ENCODE measurements around the gene POU2AF1. TPM values are rescaled to one million over a fixed set of nuclear protein-coding genes. Genes with fewer than 3 reads are reported as not detected.
A peak's percentile ranks its signal among the peaks of the same experiment; 100 is the strongest.

Gene POU2AF1
- total and polyA plus RNA-seq, 12 donors: 0.03 to 1.7 (median 0.55) TPM; not detected in 6

- Histone ChIP-seq H3K9me3 (replicated peaks in 1 of 3) (no peaks in the 10 kb centered on the region), H3K36me3 (replicated peaks in 1 of 2) (no peaks in the 10 kb centered on the region), H3K27ac (no peak overlapping the region), H3K4me1 (replicated peaks in 1 of 2) (no peaks in the 10 kb centered on the region), H3K27me3 (no peaks in the 10 kb centered on the region), H3K4me3 (no peak overlapping the region)
- no peak for TF ChIP-seq POLR2A (IDR thresholded peaks at IDR 0.05)
- TF ChIP-seq, protein P1, sequence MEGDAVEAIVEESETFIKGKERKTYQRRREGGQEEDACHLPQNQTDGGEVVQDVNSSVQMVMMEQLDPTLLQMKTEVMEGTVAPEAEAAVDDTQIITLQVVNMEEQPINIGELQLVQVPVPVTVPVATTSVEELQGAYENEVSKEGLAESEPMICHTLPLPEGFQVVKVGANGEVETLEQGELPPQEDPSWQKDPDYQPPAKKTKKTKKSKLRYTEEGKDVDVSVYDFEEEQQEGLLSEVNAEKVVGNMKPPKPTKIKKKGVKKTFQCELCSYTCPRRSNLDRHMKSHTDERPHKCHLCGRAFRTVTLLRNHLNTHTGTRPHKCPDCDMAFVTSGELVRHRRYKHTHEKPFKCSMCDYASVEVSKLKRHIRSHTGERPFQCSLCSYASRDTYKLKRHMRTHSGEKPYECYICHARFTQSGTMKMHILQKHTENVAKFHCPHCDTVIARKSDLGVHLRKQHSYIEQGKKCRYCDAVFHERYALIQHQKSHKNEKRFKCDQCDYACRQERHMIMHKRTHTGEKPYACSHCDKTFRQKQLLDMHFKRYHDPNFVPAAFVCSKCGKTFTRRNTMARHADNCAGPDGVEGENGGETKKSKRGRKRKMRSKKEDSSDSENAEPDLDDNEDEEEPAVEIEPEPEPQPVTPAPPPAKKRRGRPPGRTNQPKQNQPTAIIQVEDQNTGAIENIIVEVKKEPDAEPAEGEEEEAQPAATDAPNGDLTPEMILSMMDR (IDR thresholded peaks at IDR 0.05): no peak
- no peak for DNase-seq
- WGBS, 4 donors: 82 to 91% (median 88%) methylated on average over 1 of the region's 1 CpG
- intact Hi-C loops (cut with DNase I): no loop called here
Measured at GRCh38 chr11:111388842-111389241, 9.8 kb upstream of the POU2AF1 start.

GRCh38 chr11:111388420-111388819, 9.3 kb upstream of the POU2AF1 start:
- H3K4me1 ChIP-seq (replicated peaks in 1 of 2): no peaks in the 10 kb centered on the region
- no peaks in the 10 kb centered on the region for H3K36me3 ChIP-seq (replicated peaks in 1 of 2)
- TF ChIP-seq, protein P1 (IDR thresholded peaks at IDR 0.05): no peak
- TF ChIP-seq POLR2A (IDR thresholded peaks at IDR 0.05): no peak
- H3K9me3 ChIP-seq (replicated peaks in 1 of 3): no peaks in the 10 kb centered on the region
- intact Hi-C loops (cut with DNase I): no loop called here
- no peak for DNase-seq
- H3K27ac ChIP-seq: no peak overlapping the region
- H3K4me3 ChIP-seq: no peak overlapping the region
- 87 to 96% (median 91%) methylated on average over 4 of the region's 4 CpGs for WGBS, 4 donors
- H3K27me3 ChIP-seq: no peaks in the 10 kb centered on the region

GRCh38 chr11:111387363-111387762, 8.3 kb upstream of the POU2AF1 start:
- Histone ChIP-seq H3K4me1 (replicated peaks in 1 of 2) (no peaks in the 10 kb centered on the region), H3K4me3 (no peak overlapping the region), H3K9me3 (replicated peaks in 1 of 3) (no peaks in the 10 kb centered on the region), H3K36me3 (replicated peaks in 1 of 2) (no peaks in the 10 kb centered on the region), H3K27ac (no peak overlapping the region), H3K27me3 (no peaks in the 10 kb centered on the region)
- DNase-seq: peak; percentile 51 to 88 (median 72)
- TF ChIP-seq, protein P1 (IDR thresholded peaks at IDR 0.05): no peak
- TF ChIP-seq POLR2A (IDR thresholded peaks at IDR 0.05): no peak
- WGBS, 4 donors: 41 to 77% (median 69%) methylated on average over 2 of the region's 2 CpGs
- intact Hi-C loops (cut with DNase I): no loop called here

DNA sequence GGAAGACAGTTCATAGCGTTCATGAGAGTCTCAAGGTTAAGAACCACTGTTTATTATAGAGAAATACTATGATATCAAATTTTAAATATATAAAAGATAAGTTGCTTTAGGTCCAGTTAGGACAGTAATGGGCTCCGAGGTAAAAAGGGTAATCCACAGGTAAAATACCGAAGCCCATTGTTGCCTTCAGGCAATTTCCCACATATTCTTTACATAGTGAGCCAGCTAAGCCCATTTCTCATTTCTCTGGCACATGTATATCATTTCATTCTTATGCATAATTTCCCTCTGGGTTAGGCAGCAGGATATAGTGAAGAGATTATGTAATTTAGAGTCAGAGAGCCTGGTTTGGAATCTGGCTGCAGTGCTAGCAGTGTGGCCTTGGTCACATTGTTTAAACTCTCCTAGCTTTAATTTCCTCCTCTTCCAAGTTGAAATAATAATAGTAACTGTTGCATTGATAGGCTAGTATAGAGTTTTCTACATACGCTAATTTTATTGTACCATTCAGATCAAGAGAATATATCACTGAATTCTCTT, 7.6 kb upstream of the POU2AF1 start:
- H3K9me3 ChIP-seq (replicated peaks in 1 of 3): no peaks in the 10 kb centered on the region
- no peaks in the 10 kb centered on the region for H3K27me3 ChIP-seq
- DNase-seq: no peak
- WGBS, 4 donors: 89 to 96% (median 91%) methylated on average over 4 of the region's 4 CpGs
- no peaks in the 10 kb centered on the region for H3K4me1 ChIP-seq (replicated peaks in 1 of 2)
- TF ChIP-seq POLR2A (IDR thresholded peaks at IDR 0.05): no peak
- TF ChIP-seq, protein P1 (IDR thresholded peaks at IDR 0.05): no peak
- no peak overlapping the region for H3K27ac ChIP-seq
- H3K4me3 ChIP-seq: no peak overlapping the region
- no peaks in the 10 kb centered on the region for H3K36me3 ChIP-seq (replicated peaks in 1 of 2)
- intact Hi-C loops (cut with DNase I): no loop called here

Data from adrenal gland (tissue), 12 donors.